Breast epithelium (tissue), 3 donors: ENCODE results near the gene ZNF184.

Experiments
- CTCF ChIP-seq, 3 donors: fragments of 450-650 bp; IDR thresholded peaks; one replicate each; pipeline ENCODE4 v1.5.1; 2016 to 2017; ENCODE audit warnings: antibody characterized with exemption in 3 of 3, mild to moderate bottlenecking in 3 of 3, moderate library complexity in 3 of 3
- POLR2A ChIP-seq: fragments of 450-650 bp; IDR thresholded peaks from one replicate; pipeline ENCODE4 v1.6.1; 2016; ENCODE audit warnings: antibody characterized with exemption, mild to moderate bottlenecking, moderate library complexity
- POLR2AphosphoS5 ChIP-seq, 3 donors: sonication (generic); formaldehyde crosslinking; IDR thresholded peaks; one replicate each; pipeline ENCODE4 v1.6.1; 2017; ENCODE audit warnings: antibody characterized with exemption in 3 of 3

GRCh38 chr6:27517928-27518787 lies 45.3 kb upstream of the ZNF184 start:
- TF ChIP-seq CTCF (IDR thresholded peaks at IDR 0.05) (no peak), POLR2AphosphoS5 (IDR thresholded peaks at IDR 0.05) (no peak), POLR2A (no peak)
